GM12878 (cell line): ENCODE results near the gene PLXND1. TPM values are rescaled to one million over a fixed set of nuclear protein-coding genes. Genes with fewer than 3 reads are reported as not detected.

Experiments used
- ATAC-seq: fragments of 200-7000 bp; cut with Tn5 transposase; 3 replicates; pipeline ENCODE4 v1.9.1; 2020; ENCODE audit warnings: mild to moderate bottlenecking, moderate library complexity
- BruUV-seq: library from RNA; stranded (reverse); fragments of 400-500 nt; replicated peaks from 2 replicates; lab custom pipeline; 2021; lab: Mats Ljungman, UMichigan
- CTCF ChIA-PET: fragments of 300-600 bp; sonication (Branson Sonifier 250); formaldehyde crosslinking; extraction: SDS; loops from one replicate; lab custom pipeline; 2021; ENCODE audit warnings: inconsistent platforms; lab: Yijun Ruan, JAX
- POLR2A ChIA-PET: fragments of 350-600 bp; formaldehyde crosslinking; extraction: SDS; loops from one replicate; lab custom pipeline; 2021; ENCODE audit warnings: inconsistent platforms; lab: Charles Lee
- RAD21 ChIA-PET: fragments of 300-600 bp; sonication (Branson Sonifier 250); formaldehyde crosslinking; loops from one replicate; lab custom pipeline; 2023; ENCODE audit warnings: antibody characterized with exemption; ENCODE audit not compliant: unreplicated experiment; lab: Charles Lee
- SMC1A ChIA-PET: fragments of 300-600 bp; sonication (Branson Sonifier 250); formaldehyde crosslinking; loops from one replicate; lab custom pipeline; 2023; ENCODE audit not compliant: unreplicated experiment, uncharacterized antibody; lab: Charles Lee
- DNase-seq: peaks from one replicate; pipeline ENCODE4 v3.0.0-alpha.2; 2011; ENCODE audit warnings: low read depth, low spot score
- FAIRE-seq: peaks from 3 replicates; lab custom pipeline; 2011; peaks lifted over from hg19 to GRCh38; lab: Jason Lieb, UNC
- H2AFZ ChIP-seq: 2 replicates; pipeline ENCODE4 v1.6.0; 2011; ENCODE audit warnings: low read depth, low read length, control low read depth; ENCODE audit not compliant: control insufficient read depth
- H3K27ac ChIP-seq: 2 replicates; pipeline ENCODE4 v1.5.1; 2011; ENCODE audit warnings: control low read depth; ENCODE audit not compliant: control insufficient read depth, insufficient read depth
- H3K27me3 ChIP-seq, 2 experiments: replicated peaks in 1 of 2; 2 replicates each; pipeline versions ENCODE4 v1.6.0 to v1.6.1; 2011; ENCODE audit warnings: low read length in 1 of 2; ENCODE audit not compliant: control insufficient read depth in 2 of 2, insufficient read depth in 2 of 2
- H3K36me3 ChIP-seq, 2 experiments: 2 replicates each; pipeline ENCODE4 v1.5.1; 2011; ENCODE audit warnings: low read length in 1 of 2; ENCODE audit not compliant: control insufficient read depth in 2 of 2, insufficient read depth in 2 of 2
- H3K4me1 ChIP-seq: 2 replicates; pipeline ENCODE4 v1.6.1; 2011; ENCODE audit warnings: mild to moderate bottlenecking, low read length, moderate library complexity, mixed read lengths; ENCODE audit not compliant: control insufficient read depth, insufficient read depth
- H3K4me2 ChIP-seq: 2 replicates; pipeline ENCODE4 v1.6.0; 2011; ENCODE audit warnings: control low read depth; ENCODE audit not compliant: control insufficient read depth, insufficient read depth
- H3K4me3 ChIP-seq: fragments of 200-600 bp; sonication (generic); 2 replicates; pipeline ENCODE4 v1.5.1; 2016
- H3K79me2 ChIP-seq: 2 replicates; pipeline ENCODE4 v1.6.0; 2011; ENCODE audit warnings: low read length; ENCODE audit not compliant: control insufficient read depth, insufficient read depth
- H3K9ac ChIP-seq: 2 replicates; pipeline ENCODE4 v1.8.0; 2011; ENCODE audit warnings: low read length, control low read depth, mixed read lengths; ENCODE audit not compliant: control insufficient read depth, insufficient read depth
- H3K9me3 ChIP-seq: replicated peaks from 3 replicates; pipeline ENCODE4 v1.5.1; 2011; ENCODE audit warnings: mild to moderate bottlenecking, low read length; ENCODE audit not compliant: control insufficient read depth, insufficient read depth
- H4K20me1 ChIP-seq: 2 replicates; pipeline ENCODE4 v1.6.0; 2011; ENCODE audit not compliant: control insufficient read depth, insufficient read depth
- ATF3 ChIP-seq: IDR thresholded peaks from 2 replicates; pipeline ENCODE4 v1.6.1; 2011; ENCODE audit warnings: low read depth, mild to moderate bottlenecking, low read length, moderate library complexity, borderline replicate concordance; ENCODE audit errors: extremely low read depth
- CEBPB ChIP-seq, 2 experiments: fragments of 150-350 bp in 1 of 2; IDR thresholded peaks; 2 replicates each; pipeline ENCODE4 v1.6.1; 2012 to 2014; ENCODE audit warnings: low read depth in 2 of 2, low read length in 2 of 2, borderline replicate concordance in 1 of 2, inconsistent platforms in 1 of 2
- CREM ChIP-seq: IDR thresholded peaks from 2 replicates; pipeline ENCODE4 v1.6.1; 2014; ENCODE audit warnings: antibody characterized with exemption, low read depth
- DPF2 ChIP-seq: fragments of 450-650 bp; IDR thresholded peaks from 2 replicates; pipeline ENCODE4 v1.6.1; 2017; ENCODE audit warnings: mild to moderate bottlenecking
- ESRRA ChIP-seq: IDR thresholded peaks from 2 replicates; pipeline ENCODE4 v1.6.1; 2012; ENCODE audit warnings: mild to moderate bottlenecking, low read length, improper control_type of control experiment
- NFIC ChIP-seq: IDR thresholded peaks from 2 replicates; pipeline ENCODE4 v1.6.1; 2012; ENCODE audit warnings: low read depth, mild to moderate bottlenecking, inconsistent platforms, low read length, moderate library complexity
- POLR2AphosphoS2 ChIP-seq: IDR thresholded peaks from 2 replicates; pipeline ENCODE4 v1.6.1; 2011; ENCODE audit warnings: low read depth, mild to moderate bottlenecking, low read length, improper control_type of control experiment, moderate library complexity
- RAD51 ChIP-seq: fragments of 450-650 bp; IDR thresholded peaks from 2 replicates; pipeline ENCODE4 v1.6.1; 2016; ENCODE audit warnings: moderate library complexity, mild to moderate bottlenecking, inconsistent platforms
- RBBP5 ChIP-seq: fragments of 200-600 bp; sonication (generic); conservative IDR thresholded peaks from 2 replicates; pipeline ENCODE4 v1.6.1; 2016
- SIX5 ChIP-seq: IDR thresholded peaks from 2 replicates; pipeline ENCODE4 v1.6.1; 2011; ENCODE audit warnings: mild to moderate bottlenecking, low read depth, low read length, moderate library complexity; ENCODE audit not compliant: severe bottlenecking
- SMAD5 ChIP-seq: IDR thresholded peaks from 2 replicates; pipeline ENCODE4 v1.6.1; 2016; ENCODE audit warnings: antibody characterized with exemption, low read depth
- USF2 ChIP-seq: IDR thresholded peaks from 2 replicates; pipeline ENCODE4 v1.6.1; 2011; ENCODE audit warnings: low read depth, low read length, improper control_type of control experiment, borderline replicate concordance
- ZNF24 ChIP-seq: fragments of 450-650 bp; IDR thresholded peaks from 2 replicates; pipeline ENCODE4 v1.6.1; 2017; ENCODE audit warnings: antibody characterized with exemption, mild to moderate bottlenecking
- ZNF274 ChIP-seq: IDR thresholded peaks from one replicate; pipeline ENCODE4 v1.8.0; 2011; ENCODE audit not compliant: insufficient read length, insufficient read depth
- ZNF622 ChIP-seq: fragments of 450-650 bp; IDR thresholded peaks from 2 replicates; pipeline ENCODE4 v1.6.1; 2017; ENCODE audit warnings: mild to moderate bottlenecking, inconsistent platforms
- WGBS: methylation state at CpG from one replicate; pipeline ENCODE4 v1.1.6; 2016; ENCODE audit warnings: low lambda C conversion rate; ENCODE audit not compliant: insufficient replicate concordance, insufficient coverage; ENCODE audit errors: missing lambda C conversion rate; 5-methylcytosine and 5-hydroxymethylcytosine counted together
- in situ Hi-C: fragments of 300-500 bp; cut with MboI; formaldehyde crosslinking; loops from 9 replicates; pipeline ENCODE4 v1.14.3; 2018; ENCODE audit warnings: mixed read lengths
- intact Hi-C: fragments of 100-400 bp; cut with micrococcal nuclease; formaldehyde crosslinking; loops from one replicate; pipeline ENCODE4 v1.14.2; 2022; ENCODE audit not compliant: unreplicated experiment
- polyA plus RNA-seq, 11 experiments: library from polyadenylated mRNA; depleted of rRNA in 4 of 11; unstranded in 6 of 11; stranded (reverse) in 5 of 11; fragments of >200 nt; fragmentation: Nextera tagmentation in 4 of 11; fragmentation: Illumina TruSeq in 1 of 11; extraction: Ambion mirVana in 4 of 11; extraction: Trizol in 1 of 11; gene quantifications; 1 replicate in 1 of 11; 2 replicates in 10 of 11; pipeline versions ENCODE4 v1.2.1 to v1.2.3, GENCODE V29; 2011 to 2016; ENCODE audit warnings: inconsistent platforms in 2 of 11, missing spikeins in 2 of 11, low read depth in 1 of 11
- total RNA-seq, 4 experiments: library from RNA; depleted of rRNA in 3 of 4; stranded (reverse); fragments of >200 nt in 3 of 4; fragmentation: Illumina TruSeq in 1 of 4; extraction: Trizol in 1 of 4; gene quantifications; 2 replicates each; pipeline versions ENCODE4 v1.2.1 to v1.2.3, GENCODE V29; 2013 to 2021

Gene PLXND1
- total and polyA plus RNA-seq, 10 of the 15 experiments (the other 5 are each of a cell fraction or from before 2014, with no cell fraction given): 0.01 to 2.3 (median 0.72) TPM; not detected in 7

GRCh38 chr3:129616713-129617112 is 10.2 kb upstream of the PLXND1 start (continued):
- TF ChIP-seq ATF3 (no peak), SMAD5 (no peak), ZNF24 (no peak), ZNF622 (no peak), ZNF274 (no peak), DPF2 (no peak), CREM (0 out of 2 replicates have a peak, but pooled peaks have one; percentile 20), CEBPB (IDR thresholded peaks at IDR 0.05; ENCODE audit: borderline replicate concordance in 1 of 2, low read depth in 2 of 2, low read length in 2 of 2) (no peak)

GRCh38 chr3:129616291-129616690 is 9.8 kb upstream of the PLXND1 start:
- RAD21 ChIA-PET: interaction anchor here (1.0 kb wide), 1 partner anchor 10 kb away, joined by 3 read pairs; no protein-coding TSS in a partner anchor
- Histone ChIP-seq H3K36me3 (no peaks in the 10 kb centered on the region), H3K27me3 (no peaks in the 10 kb centered on the region; a peak in 2 of 4 replicates), H3K9ac (no peak overlapping the region), H3K27ac (no peak overlapping the region), H4K20me1 (no peaks in the 10 kb centered on the region), H3K9me3 (no peaks in the 10 kb centered on the region), H3K79me2 (no peaks in the 10 kb centered on the region), H3K4me1 (peaks cover 14% of the 10 kb centered on the region), H3K4me3 (no peak overlapping the region), H2AFZ (no peak overlapping the region), H3K4me2 (no peak overlapping the region)
- intact Hi-C loops (no loop called here), in situ Hi-C loops (no loop called here)
- ATAC-seq: no peak
- TF ChIP-seq SIX5 (no peak), POLR2AphosphoS2 (no peak), RBBP5 (no peak), NFIC (no peak), USF2 (no peak), ESRRA (no peak), SMAD5 (no peak), RAD51 (no peak)
- FAIRE-seq: no peak
- BruUV-seq: no TSS peak
- DNase-seq: no peak
- SMC1A ChIA-PET: no interaction called here
- CTCF ChIA-PET: interaction anchor here (0.6 to 0.9 kb wide), 3 partner anchors 11 to 1828 kb away, joined by 3 to 4 read pairs (median 3); no protein-coding TSS in a partner anchor
- WGBS: 19% methylated on average over 8 of the region's 8 CpGs
- POLR2A ChIA-PET: no interaction called here
